Umbilical cord (tissue), 2 donors: ENCODE data around the gene SP5. TPM values are rescaled to one million over a fixed set of nuclear protein-coding genes. Genes with fewer than 3 reads are reported as not detected.
A peak's percentile ranks its signal among the peaks of the same experiment; 100 is the strongest.
"Not testable (repeated sequence)": the region's sequence is repeated elsewhere in the genome, so short reads cannot be mapped to it uniquely, and the experiment has no call there.

Experiments
- DNase-seq: peaks from one replicate; pipeline ENCODE4 v3.0.0-alpha.2; 2015; ENCODE audit warnings: low spot score
- total RNA-seq: library from RNA; depleted of rRNA; stranded (reverse); fragments of >200 nt; gene quantifications from one replicate; pipeline ENCODE4 v1.2.3, GENCODE V29; 2014; ENCODE audit warnings: low replicate concordance; ENCODE audit not compliant: insufficient read depth

Gene SP5
- total RNA-seq, 1 donor from 2014 or later: 3.9 TPM

DNA sequence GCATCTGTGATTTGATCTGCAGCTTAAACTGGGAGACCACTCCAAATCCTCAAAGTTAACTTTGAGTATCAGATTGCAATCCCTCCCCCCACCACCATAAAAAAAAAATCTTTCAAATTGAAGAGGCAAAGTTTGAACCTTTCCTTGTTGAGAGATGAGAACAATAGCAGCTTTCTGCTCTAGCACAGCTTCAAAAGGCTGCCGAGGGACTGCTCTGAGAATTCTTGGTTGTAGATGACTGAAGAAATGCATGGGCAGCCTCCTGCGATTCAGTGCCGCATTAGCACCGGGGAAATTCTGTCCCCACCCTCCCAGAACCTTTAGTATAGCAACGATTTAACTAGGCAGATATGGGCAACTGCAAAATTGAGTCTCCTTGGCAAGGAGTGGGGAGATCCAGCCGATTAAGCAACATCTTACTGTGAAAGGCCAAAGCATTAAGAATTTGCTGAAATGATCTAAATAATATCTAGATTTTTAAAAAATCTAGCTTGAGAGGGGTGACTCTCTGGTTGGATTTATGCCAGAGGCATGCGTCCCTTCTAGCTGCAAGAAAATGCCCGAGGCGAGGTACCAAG lies 3.9 kb upstream of the SP5 start:
- DNase-seq: no peak

DNA sequence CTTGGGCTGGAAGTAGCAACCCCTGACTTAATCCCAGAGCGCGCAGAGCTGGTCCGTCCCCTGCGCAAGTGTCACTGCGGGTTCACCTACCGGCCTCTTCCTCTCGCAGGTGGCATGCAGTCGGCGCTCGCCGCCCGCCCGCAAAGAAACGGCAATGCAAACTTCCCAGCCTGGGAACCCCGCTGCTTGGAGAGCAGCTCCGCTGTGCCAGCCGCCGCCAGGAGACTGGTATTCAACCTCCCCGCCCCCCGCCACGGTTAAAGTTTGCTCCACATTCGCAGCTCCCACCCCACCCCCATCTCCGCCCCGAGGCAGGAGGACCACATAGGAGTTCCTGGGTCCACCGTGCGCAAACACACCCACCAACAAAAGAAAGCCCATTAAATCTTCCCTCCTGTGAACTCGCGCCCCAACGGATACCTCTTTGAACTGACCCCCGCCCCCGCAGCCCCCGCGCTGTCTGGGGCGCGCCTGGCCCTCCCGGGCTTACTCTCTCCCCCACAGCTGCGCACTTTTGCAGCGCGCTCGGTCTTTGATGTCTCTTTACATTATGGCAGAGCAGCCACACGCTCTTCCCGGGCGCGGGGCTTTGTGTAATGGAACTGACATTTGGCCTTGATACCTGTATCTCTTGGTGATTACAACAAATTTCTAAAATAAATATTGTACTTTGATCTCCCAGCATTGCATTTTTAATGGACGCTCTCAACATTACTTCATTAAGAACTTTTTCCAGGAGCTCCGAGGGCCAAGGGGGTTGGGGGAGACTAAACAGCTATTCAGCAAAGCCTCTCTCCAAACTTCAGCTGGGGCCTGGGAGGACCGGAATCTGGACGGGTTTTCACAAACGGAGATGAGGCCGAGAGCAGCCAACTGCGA lies 3.1 kb upstream of the SP5 start:
- DNase-seq: no peak

GRCh38 chr2:170712653-170713542 lies 2.2 kb upstream of the SP5 start:
- DNase-seq: no peak

- peak; percentile 52 for DNase-seq
Observed at GRCh38 chr2:170713543-170714380, 1.4 kb upstream of the SP5 start.

- peak; percentile 40 for DNase-seq
Observed at GRCh38 chr2:170714381-170715061, 616 bp upstream of the SP5 start.

DNA sequence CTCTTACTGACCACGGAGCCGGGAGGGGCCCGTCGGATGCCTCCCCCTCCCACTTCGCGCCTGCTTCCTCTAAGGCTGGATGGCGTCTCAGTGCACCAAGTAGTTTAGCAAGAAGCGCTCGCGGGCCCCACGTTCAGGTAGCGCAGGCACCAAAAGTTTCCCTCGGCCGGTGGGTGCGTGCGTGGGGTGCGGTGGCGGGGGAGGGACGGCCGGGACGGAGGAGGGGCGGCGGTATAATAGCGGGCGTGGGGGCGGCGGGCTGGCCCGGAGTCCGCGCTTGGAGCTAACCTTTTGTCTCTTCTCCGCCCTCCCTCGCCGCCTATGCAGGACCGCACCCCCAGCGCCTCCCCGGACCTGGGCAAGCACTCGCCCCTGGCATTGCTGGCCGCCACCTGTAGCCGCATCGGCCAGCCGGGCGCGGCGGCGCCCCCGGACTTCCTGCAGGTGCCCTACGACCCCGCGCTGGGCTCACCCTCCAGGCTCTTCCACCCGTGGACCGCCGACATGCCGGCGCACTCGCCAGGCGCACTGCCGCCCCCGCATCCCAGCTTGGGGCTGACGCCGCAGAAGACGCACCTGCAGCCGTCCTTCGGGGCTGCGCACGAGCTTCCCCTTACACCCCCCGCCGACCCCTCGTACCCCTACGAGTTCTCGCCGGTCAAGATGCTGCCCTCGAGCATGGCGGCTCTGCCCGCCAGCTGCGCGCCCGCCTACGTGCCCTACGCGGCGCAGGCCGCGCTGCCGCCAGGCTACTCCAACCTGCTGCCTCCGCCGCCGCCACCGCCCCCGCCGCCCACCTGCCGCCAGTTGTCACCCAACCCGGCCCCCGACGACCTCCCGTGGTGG lies 1.0 kb downstream of the SP5 start:
- DNase-seq: no peak

- DNase-seq: peak; percentile 52
Observed at GRCh38 chr2:170716851-170717598, 1.9 kb downstream of the SP5 start.

GRCh38 chr2:170717599-170717963 lies 2.4 kb downstream of the SP5 start:
- no peak for DNase-seq

- peak; percentile 21 for DNase-seq
Observed at GRCh38 chr2:170717991-170718589, 3.0 kb downstream of the SP5 start.

DNA sequence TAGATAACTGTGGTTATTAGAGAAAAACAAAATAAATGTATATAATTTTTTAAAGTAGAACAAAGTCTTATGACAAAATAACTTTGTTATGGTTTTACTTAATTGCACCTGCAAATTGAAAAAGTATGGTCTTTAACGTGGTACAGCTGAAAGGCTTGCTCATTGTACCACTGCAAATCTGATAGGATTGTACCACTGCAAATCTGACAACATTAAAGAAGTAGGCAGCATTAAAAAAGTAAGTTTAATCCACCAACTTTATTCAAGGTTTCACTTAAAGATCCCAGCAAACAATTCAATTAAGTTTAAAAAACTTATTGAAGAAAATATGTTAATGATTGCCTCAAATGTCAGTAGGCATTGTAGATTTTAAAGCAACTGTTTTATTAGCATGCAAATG lies 4.7 kb downstream of the SP5 start:
- DNase-seq: no peak

DNA sequence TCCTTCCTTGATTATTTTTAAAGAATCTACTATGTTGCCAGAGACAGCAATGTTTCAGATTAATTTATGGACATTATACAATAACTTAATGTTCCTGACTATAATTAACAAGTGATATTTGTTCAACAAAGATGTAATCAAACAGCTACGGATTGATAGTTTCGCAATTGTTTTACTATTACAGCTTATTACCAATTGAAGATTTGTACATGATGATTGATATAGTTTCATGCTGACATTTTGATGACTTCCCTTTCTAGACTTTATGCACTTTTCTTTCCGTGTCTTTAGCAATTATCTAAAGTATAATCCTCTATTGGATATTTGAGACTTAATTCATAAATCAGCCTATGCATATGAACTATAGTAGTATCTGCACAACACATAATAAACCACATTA lies 6.5 kb downstream of the SP5 start:
- DNase-seq: no peak

GRCh38 chr2:170722301-170722700 lies 7.2 kb downstream of the SP5 start:
- peak; percentile 81 for DNase-seq

DNA sequence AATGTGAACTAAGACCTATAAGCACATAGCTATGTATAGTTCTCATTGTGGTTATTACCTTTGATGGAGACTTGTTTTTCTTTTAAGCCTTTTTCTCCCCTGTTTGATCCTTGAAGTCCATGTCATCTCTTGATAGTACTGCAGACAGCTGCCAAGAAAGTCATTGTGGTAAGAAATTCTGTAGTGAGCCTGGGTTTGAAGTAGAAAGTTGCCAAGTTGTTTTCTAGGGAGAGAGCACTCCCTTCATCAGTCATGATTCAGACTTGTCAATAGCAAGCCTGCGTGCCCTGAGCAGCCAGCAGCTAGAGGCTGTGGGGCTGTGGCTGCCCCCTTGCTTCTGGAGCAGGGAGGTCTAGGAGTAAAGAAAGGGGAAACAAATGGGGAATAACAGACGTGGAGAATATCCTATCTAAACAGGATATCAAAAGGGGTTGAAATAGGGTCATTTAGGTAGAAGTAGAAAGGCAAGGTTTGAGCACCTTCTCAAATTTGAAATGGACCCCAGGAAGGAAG lies 8.4 kb downstream of the SP5 start:
- DNase-seq: no peak

DNA sequence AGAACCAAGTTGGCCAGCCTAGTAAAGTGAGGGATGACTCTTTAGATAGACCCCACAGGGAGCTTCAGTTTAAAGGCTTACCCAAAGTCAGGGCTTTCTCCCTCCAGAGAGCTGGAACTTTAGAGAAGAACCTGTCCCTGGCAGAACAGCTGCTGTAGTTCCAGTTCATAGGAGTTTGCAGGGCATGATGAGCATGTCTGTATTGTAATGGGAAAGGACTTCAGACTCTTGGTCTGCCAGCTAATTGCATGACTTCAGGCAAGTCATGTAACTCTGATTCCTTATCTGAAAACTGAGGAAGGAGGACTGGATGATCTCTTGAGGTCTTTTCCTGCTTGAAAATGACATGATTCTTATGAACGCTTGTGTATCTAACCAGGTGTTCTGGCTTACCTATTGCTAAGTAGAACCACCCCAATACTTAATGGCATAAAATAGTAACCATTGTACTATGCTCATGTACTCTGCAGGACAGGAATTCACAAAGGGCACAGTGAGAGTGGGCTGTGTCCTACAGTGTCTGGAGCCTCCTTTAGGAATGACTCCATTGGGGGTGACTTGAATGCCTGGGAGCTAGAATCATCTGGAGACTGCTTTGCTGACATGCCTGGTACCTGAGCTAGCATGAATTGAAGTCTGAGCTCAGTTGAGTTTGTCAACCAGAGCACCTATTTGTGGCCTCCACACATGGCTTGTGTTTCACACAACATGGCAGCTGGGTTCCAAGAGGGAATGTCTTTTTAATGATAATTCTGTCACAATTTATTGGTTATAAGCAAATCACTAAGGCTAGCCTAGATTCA lies 18.9 kb downstream of the SP5 start:
- peak; percentile 52 for DNase-seq

DNA sequence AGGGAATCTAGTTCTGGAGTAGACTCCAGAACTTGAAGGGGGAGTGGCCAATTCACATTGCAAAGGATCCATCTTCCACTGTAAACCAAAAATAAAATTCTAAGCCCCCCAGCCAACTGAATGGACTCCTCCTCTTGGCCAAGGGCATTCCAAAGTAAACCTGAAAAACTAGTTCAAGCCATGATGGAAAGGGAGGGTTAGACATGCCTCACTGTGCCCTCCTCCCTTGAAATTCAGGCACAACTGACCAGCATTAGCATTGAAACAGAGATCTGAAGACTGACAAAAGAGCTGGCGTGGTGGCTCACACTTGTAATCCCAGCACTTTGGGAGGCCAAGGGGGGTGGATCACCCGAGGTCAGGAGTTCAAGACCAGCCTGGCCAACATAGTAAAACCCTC lies 19.5 kb downstream of the SP5 start:
- DNase-seq: not testable (repeated sequence)

- no peak for DNase-seq
Observed at GRCh38 chr2:170736628-170737027, 21.5 kb downstream of the SP5 start.

DNA sequence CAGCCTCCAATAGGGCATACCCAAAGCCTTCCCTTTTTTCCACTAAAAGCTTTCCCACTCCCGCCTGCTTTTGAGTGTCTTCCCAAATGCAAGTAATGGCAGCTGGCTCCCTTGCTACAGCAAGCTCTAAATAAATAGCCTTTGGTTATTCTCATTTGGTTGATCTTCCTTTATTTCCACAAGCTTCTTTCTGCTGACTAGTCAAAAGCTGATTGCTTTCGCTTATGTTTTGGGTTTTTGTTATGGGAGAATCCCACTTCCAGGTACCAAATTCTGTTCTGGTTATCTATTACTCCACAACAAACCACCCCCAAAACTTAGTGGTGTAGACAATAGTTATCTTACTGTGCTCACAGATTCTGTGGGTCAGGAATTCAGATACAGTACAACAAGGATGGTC lies 22.3 kb downstream of the SP5 start:
- no peak for DNase-seq

DNA sequence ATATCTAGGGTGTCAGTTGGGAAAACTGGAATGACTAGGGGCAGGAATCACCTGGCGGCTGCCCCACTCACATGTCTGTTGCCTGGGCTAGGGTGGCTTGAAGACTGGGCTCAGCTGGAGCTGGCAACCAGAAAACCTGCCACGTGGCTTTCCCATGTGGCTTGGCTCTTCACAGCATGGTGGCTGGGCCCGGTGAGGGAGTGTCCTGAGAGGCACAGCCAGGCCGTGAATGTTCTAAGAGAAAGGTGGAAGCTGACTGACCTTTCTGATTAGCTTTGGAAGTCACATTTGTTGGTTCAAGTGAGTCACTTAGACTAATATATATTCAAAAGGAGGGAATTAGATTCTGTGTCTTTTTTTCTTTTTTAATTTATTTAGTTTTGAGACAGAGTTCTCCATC lies 22.7 kb downstream of the SP5 start:
- DNase-seq: no peak
